D721Med (cell line): ENCODE measurements around the gene ZCCHC3.

Experiments used
- DNase-seq: peaks from one replicate; pipeline ENCODE4 v3.0.0; 2011; ENCODE audit warnings: low spot score; ENCODE audit not compliant: insufficient read length
- FAIRE-seq: peaks from 2 replicates; lab custom pipeline; 2011; peaks lifted over from hg19 to GRCh38; lab: Jason Lieb, UNC
- CTCF ChIP-seq: IDR thresholded peaks from 2 replicates; pipeline ENCODE4 v1.5.1; 2012; ENCODE audit warnings: mild to moderate bottlenecking, control low read depth; ENCODE audit not compliant: insufficient read depth; ENCODE audit errors: missing control alignments

ZCCHC3 gene

DNA sequence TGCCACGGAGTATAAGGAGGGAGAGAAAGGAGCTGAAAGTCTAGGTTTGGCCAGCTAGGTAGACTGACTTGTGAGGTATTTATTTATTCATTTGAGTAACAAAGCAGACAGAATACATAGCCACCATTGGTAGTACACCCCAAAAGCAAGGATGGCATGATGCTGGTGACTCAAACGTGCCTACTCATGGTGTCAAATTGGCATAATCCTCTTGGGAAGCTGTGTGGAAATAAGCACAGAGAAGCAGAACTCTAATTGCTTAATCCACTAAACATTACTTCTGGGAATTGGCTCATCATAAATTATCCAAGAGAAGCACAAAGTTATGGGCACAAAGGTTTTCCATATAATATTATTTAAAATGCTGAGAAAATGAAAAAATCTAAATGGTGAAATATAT lies 37.4 kb upstream of the ZCCHC3 start:
- DNase-seq, result no peak
- TF ChIP-seq CTCF, result no peak
- FAIRE-seq, result no peak

- TF ChIP-seq CTCF, result no peak
- FAIRE-seq (no peak), DNase-seq (no peak)
Measured at GRCh38 chr20:263701-264100, 33.7 kb upstream of the ZCCHC3 start.

DNA sequence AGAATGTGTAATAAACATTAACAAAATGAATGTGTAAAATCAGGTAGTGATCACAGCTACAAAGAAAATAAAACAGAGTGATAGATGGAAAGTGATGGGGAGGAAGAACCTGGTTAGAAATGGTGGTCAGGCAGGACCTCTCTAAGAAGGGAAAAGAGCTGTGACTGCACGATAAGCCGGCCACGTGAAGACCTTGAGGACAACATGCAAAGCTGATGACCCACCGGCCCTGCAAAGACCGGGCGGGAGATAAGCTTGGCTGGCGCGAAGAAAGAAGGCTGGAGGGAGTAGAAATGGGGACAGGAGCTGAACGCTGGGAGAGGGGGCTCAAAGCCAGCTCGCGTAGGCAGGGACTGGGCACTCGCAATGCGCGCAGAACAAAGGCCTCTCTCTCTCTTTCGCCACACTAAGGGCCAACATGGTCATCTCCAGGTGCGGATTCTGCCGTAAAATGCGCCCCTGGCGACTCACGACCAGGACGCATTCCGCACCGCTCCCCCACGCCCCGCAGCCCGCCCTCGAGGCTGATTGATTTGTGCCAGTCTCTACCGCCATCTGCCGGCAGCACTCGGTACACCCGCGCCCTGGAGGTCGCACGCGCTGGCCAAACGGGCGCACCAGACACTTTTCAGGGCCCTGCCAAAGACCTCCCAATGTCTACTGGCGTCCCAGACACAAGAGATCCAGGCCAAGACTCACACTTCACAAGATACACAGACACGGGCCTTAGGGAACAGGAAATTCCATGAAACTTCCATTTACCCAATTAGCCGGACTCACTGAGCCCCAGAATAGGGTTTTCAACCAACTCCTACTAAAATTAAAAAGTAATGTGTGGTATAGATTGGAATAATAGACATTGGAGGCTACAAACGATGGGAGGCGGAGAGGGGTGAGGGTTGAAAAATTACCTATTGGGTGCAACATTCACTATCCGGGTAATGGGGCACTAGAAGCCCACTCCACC lies 30.5 kb upstream of the ZCCHC3 start:
- DNase-seq (peak; percentile 51), FAIRE-seq (no peak)
- TF ChIP-seq CTCF, result peak; percentile 85

DNA sequence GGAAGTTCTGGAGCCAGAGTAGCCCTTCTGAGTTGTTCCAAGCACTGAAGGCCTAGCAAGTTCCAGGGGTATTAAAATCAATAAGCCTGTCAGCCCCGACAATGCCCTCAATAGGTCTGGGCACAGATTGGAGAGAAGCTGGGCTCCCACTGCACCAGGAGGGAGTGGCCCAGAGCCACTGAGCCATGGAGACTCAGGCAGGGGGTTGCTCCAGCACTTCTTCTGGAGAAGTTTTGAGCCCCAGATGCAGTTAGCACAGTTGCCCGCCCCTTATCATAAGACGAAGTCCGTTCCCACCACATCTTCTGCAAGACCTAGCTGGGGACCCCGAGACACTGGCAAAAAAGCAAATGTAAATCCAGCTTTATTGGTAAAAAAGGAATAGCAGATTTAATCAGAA lies 26.9 kb upstream of the ZCCHC3 start:
- no peak for TF ChIP-seq CTCF
- FAIRE-seq (no peak), DNase-seq (no peak)

- DNase-seq (no peak), FAIRE-seq (no peak)
- no peak for TF ChIP-seq CTCF
Measured at GRCh38 chr20:271069-271468, 26.3 kb upstream of the ZCCHC3 start.

- no peak for FAIRE-seq
- TF ChIP-seq CTCF, result no peak
- no peak for DNase-seq
Measured at GRCh38 chr20:271528-271927, 25.8 kb upstream of the ZCCHC3 start.

DNA sequence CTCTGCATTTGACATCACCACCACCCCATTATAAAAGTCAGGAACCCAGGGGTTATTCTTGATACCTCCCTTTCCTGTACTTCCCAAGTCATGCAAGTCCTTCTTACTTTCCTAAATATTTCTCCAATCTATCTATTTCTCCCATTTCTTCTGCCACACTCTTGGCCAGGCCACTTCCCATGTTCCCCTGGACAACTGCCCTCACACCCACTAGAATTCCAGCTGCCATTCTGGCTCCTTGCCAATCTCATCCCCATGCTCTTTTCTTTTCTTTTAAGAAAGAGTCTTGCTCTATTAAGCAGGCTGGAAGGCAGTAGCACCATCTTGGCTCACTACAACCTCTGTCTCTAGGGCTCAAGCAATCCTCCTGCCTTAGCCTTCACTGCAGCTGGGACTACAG lies 24.7 kb upstream of the ZCCHC3 start:
- no peak for FAIRE-seq
- no peak for DNase-seq
- no peak for TF ChIP-seq CTCF
